ENCODE measurements around the gene PITPNM3.

DNA sequence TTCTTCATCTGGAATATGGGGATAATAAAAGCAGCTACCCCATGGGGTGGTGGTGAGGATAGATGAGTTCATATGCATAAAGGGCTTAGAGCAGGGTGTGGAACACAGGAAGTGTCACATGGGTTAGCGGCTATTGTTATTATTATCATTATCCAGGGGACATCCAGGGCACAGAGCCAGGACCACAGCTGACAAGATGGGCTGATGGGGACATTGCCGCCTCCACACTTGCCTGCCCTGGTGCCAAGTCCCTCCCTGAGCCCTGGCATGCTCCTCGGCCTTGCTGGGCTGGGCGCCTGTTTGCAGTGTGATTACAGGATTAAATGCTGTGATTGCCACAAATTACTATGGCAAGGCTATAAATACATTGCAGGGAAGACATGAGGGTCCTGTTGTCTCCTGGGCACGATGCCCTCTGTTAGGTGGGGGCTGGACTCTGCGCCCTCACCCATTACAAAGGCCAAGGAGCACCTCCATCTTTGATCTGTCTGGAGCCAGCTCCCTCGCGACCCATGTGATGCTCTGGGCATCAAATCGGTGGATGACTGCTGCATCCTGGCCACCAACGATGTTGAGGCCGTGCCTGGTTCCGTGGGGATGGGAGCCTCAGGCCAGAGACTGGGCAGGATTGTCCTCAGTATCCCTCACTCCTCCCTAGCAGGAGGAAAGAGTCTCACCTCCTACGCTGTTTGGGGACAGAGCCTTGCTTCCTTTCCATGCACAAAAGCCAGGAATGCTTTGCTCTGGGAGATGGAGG lies 68.9 kb downstream of the PITPNM3 start:
- TF ChIP-seq, protein P1, sequence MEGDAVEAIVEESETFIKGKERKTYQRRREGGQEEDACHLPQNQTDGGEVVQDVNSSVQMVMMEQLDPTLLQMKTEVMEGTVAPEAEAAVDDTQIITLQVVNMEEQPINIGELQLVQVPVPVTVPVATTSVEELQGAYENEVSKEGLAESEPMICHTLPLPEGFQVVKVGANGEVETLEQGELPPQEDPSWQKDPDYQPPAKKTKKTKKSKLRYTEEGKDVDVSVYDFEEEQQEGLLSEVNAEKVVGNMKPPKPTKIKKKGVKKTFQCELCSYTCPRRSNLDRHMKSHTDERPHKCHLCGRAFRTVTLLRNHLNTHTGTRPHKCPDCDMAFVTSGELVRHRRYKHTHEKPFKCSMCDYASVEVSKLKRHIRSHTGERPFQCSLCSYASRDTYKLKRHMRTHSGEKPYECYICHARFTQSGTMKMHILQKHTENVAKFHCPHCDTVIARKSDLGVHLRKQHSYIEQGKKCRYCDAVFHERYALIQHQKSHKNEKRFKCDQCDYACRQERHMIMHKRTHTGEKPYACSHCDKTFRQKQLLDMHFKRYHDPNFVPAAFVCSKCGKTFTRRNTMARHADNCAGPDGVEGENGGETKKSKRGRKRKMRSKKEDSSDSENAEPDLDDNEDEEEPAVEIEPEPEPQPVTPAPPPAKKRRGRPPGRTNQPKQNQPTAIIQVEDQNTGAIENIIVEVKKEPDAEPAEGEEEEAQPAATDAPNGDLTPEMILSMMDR (IDR thresholded peaks at IDR 0.05): no peak
- no peak for TF ChIP-seq POLR2AphosphoS5 (IDR thresholded peaks at IDR 0.05)
- no peak for TF ChIP-seq POLR2A (IDR thresholded peaks at IDR 0.05)
